Measurements from ENCODE around the gene FBXL20. TPM values are rescaled to one million over a fixed set of nuclear protein-coding genes. Genes with fewer than 3 reads are reported as not detected.

FBXL20 gene
- total RNA-seq, 1 experiment from 2014 or later, result 17.2 TPM

DNA sequence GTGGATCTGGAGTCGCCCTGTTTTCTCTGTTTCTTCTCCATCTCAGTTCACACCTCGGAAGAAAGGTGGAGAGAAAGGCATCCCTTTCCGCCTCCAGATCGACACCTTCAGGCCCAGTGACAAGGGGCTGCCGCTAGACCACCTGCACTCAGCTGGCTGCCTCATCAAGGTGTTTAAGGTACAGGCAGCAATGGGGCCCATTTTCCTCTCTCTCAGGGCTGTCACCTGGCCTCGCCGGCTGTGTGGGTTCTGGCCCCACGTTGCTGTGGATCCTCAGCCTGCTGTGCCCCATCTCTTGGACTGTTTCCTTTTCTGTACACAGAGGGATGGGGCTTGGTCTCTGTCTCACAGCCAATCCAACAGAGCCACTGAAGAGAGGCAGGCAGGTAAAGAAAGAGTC, 158.3 kb downstream of the FBXL20 start:
- Histone ChIP-seq H3K9me3 (ENCODE audit: control insufficient read depth in 1 of 2, insufficient read depth in 1 of 2, low read depth in 1 of 2, low read length in 2 of 2) (no peaks in the 10 kb centered on the region), H3K9ac (ENCODE audit: low read length) (no peak overlapping the region), H3K4me2 (ENCODE audit: low read length) (no peak overlapping the region), H3K9me2 (ENCODE audit: insufficient read depth) (no peaks in the 10 kb centered on the region), H2AFZ (ENCODE audit: low read depth, low read length, poor library complexity, severe bottlenecking) (no peak overlapping the region), H3K4me3 (replicated peaks in 1 of 2; ENCODE audit: low read depth in 1 of 2, low read length in 2 of 2) (no peak overlapping the region), H4K20me1 (ENCODE audit: insufficient read depth) (no peaks in the 10 kb centered on the region), H3K79me2 (ENCODE audit: insufficient read depth, low read length) (no peaks in the 10 kb centered on the region), H3K27ac (ENCODE audit: low read depth, low read length) (no peak overlapping the region), H3K4me1 (ENCODE audit: control insufficient read depth in 1 of 2, insufficient read depth in 2 of 2, low read length in 2 of 2) (peaks cover 18 to 27% of the 10 kb centered on the region in 2 experiments), H3K27me3 (ENCODE audit: insufficient read depth, low read length) (no peaks in the 10 kb centered on the region), H3K36me3 (ENCODE audit: control insufficient read depth in 1 of 2, insufficient read depth in 2 of 2, low read length in 2 of 2) (no peaks in the 10 kb centered on the region)
- no TSS peak for BruUV-seq (replicated peaks)
- TF ChIP-seq EZH2phosphoT487 (IDR thresholded peaks at IDR 0.05; ENCODE audit: borderline replicate concordance), result no peak
- CTCF ChIA-PET, result interaction anchor here (1.7 to 3.1 kb wide), 3 partner anchors 8 to 273 kb away, joined by 4 to 105 read pairs (median 41); no protein-coding TSS in a partner anchor
- no peak for DNase-seq (ENCODE audit: low read depth, low spot score)
- ATAC-seq, result no peak
- intact Hi-C loops (cut with micrococcal nuclease), result no loop called here
- POLR2A ChIA-PET, result interaction anchor here (2.9 kb wide), 1 partner anchor 37 kb away, joined by 13 read pairs; no protein-coding TSS in a partner anchor
- RAD21 ChIA-PET (ENCODE audit: low non-redundant PET in 1 of 2, low total read pairs in 2 of 2, uncharacterized antibody in 2 of 2, unreplicated experiment in 2 of 2), result interaction anchor here in 1 of 2 experiments (0.7 kb wide), 1 partner anchor 89 kb away, joined by 4 read pairs; no protein-coding TSS in a partner anchor

DNA sequence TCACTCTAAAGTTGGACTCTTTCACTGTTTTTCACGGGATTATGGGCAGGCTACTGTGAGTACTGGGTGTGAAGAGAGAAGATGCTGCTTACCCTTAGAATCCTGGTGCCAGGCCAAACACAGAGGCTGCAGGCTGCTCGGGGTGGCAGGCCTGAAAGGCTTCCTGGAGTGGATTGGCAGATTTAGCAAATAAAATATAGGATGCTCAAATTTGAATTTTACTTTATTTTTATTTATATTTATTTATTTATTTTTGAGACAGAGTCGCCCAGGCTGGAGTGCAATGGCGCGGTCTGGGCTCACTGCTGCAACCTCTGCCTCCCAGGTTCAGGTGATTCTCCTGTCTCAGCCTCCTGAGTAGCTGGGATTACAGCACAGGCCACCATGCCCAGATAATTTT, 160.8 kb downstream of the FBXL20 start:
- no peak for DNase-seq (ENCODE audit: low read depth, low spot score)
- Histone ChIP-seq H3K27me3 (ENCODE audit: insufficient read depth, low read length) (no peaks in the 10 kb centered on the region), H3K4me3 (replicated peaks in 1 of 2; ENCODE audit: low read depth in 1 of 2, low read length in 2 of 2) (no peak overlapping the region), H4K20me1 (ENCODE audit: insufficient read depth) (no peaks in the 10 kb centered on the region), H3K9ac (ENCODE audit: low read length) (no peak overlapping the region), H3K27ac (ENCODE audit: low read depth, low read length) (no peak overlapping the region), H3K4me2 (ENCODE audit: low read length) (no peak overlapping the region), H3K36me3 (ENCODE audit: control insufficient read depth in 1 of 2, insufficient read depth in 2 of 2, low read length in 2 of 2) (no peaks in the 10 kb centered on the region), H2AFZ (ENCODE audit: low read depth, low read length, poor library complexity, severe bottlenecking) (no peak overlapping the region), H3K9me2 (ENCODE audit: insufficient read depth) (no peaks in the 10 kb centered on the region), H3K79me2 (ENCODE audit: insufficient read depth, low read length) (no peaks in the 10 kb centered on the region), H3K4me1 (ENCODE audit: control insufficient read depth in 1 of 2, insufficient read depth in 2 of 2, low read length in 2 of 2) (peaks cover 18 to 44% of the 10 kb centered on the region in 2 experiments), H3K9me3 (ENCODE audit: control insufficient read depth in 1 of 2, insufficient read depth in 1 of 2, low read depth in 1 of 2, low read length in 2 of 2) (no peaks in the 10 kb centered on the region)
- intact Hi-C loops (cut with micrococcal nuclease), result no loop called here
- TF ChIP-seq ZNF274 (IDR thresholded peaks at IDR 0.05; ENCODE audit: low read depth, low read length), result no peak
- TF ChIP-seq, protein P1, sequence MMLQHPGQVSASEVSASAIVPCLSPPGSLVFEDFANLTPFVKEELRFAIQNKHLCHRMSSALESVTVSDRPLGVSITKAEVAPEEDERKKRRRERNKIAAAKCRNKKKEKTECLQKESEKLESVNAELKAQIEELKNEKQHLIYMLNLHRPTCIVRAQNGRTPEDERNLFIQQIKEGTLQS (IDR thresholded peaks at IDR 0.05), result no peak
- BruUV-seq (replicated peaks), result no TSS peak
- ChIA-PET CTCF (interaction anchor here (1.0 to 6.8 kb wide), 3 partner anchors 8 to 34 kb away, joined by 4 to 60 read pairs (median 7); no protein-coding TSS in a partner anchor), POLR2A (no interaction called here), RAD21 (ENCODE audit: low non-redundant PET in 1 of 2, low total read pairs in 2 of 2, uncharacterized antibody in 2 of 2, unreplicated experiment in 2 of 2) (interaction anchor here in 1 of 2 experiments (1.8 kb wide), 1 partner anchor 34 kb away, joined by 10 read pairs; no protein-coding TSS in a partner anchor)
- no peak for ATAC-seq

All from HCT116 (cell line).